K562 (cell line): ENCODE measurements around the gene HMG20B. TPM values are rescaled to one million over a fixed set of nuclear protein-coding genes. Genes with fewer than 3 reads are reported as not detected.

ENCODE experiments used
- ARNT ChIP-seq, 2 experiments: fragments of 450-650 bp; IDR thresholded peaks; 2 replicates each; pipeline ENCODE4 v1.6.1; 2016; ENCODE audit warnings: mild to moderate bottlenecking in 1 of 2
- CCAR2 ChIP-seq: fragments of 200-400 bp; formaldehyde crosslinking; IDR thresholded peaks from 2 replicates; pipeline ENCODE4 v1.6.1; 2017; ENCODE audit warnings: mild to moderate bottlenecking, low read depth, low read length
- CLOCK ChIP-seq: fragments of 250-450 bp; sonication (Bioruptor Pico); IDR thresholded peaks from 2 replicates; pipeline ENCODE4 v1.4.0; 2020; ENCODE audit warnings: mild to moderate bottlenecking, moderate library complexity, borderline replicate concordance
- EHMT2 ChIP-seq: fragments of 450-650 bp; IDR thresholded peaks from 2 replicates; pipeline ENCODE4 v1.6.1; 2018; ENCODE audit warnings: antibody characterized with exemption
- ELF4 ChIP-seq: fragments of 450-650 bp; formaldehyde crosslinking; IDR thresholded peaks from 2 replicates; pipeline ENCODE4 v1.4.0; 2022; ENCODE audit warnings: missing genetic modification characterization
- HNRNPL ChIP-seq: fragments of 200-400 bp; formaldehyde crosslinking; IDR thresholded peaks from 2 replicates; pipeline ENCODE4 v1.6.1; 2017; ENCODE audit warnings: low read depth, mild to moderate bottlenecking, low read length
- IRF2 ChIP-seq: sonication (generic); formaldehyde crosslinking; IDR thresholded peaks from 2 replicates; pipeline ENCODE4 v1.8.1; 2022; ENCODE audit warnings: mild to moderate bottlenecking, missing genetic modification reagents
- LCOR ChIP-seq: sonication (generic); formaldehyde crosslinking; IDR thresholded peaks from 2 replicates; pipeline ENCODE4 v1.8.0; 2022; ENCODE audit warnings: mild to moderate bottlenecking, missing genetic modification reagents
- MTA3 ChIP-seq: fragments of 450-650 bp; formaldehyde crosslinking; IDR thresholded peaks from 2 replicates; pipeline ENCODE4 v1.6.1; 2017; ENCODE audit warnings: mild to moderate bottlenecking, borderline replicate concordance
- MXI1 ChIP-seq: IDR thresholded peaks from 2 replicates; pipeline ENCODE4 v1.6.1; 2011; ENCODE audit warnings: low read depth, mild to moderate bottlenecking, improper control_type of control experiment, low read length
- PCBP2 ChIP-seq: fragments of 200-400 bp; formaldehyde crosslinking; IDR thresholded peaks from 2 replicates; pipeline ENCODE4 v1.6.1; 2018; ENCODE audit warnings: low read length, low read depth, mild to moderate bottlenecking, moderate library complexity; ENCODE audit not compliant: poor library complexity, severe bottlenecking
- PHF21A ChIP-seq: fragments of 450-650 bp; IDR thresholded peaks from 2 replicates; pipeline ENCODE4 v1.6.1; 2017; ENCODE audit warnings: low read depth, borderline replicate concordance
- PTTG1 ChIP-seq: fragments of 450-650 bp; IDR thresholded peaks from 2 replicates; pipeline ENCODE4 v1.6.1; 2016; ENCODE audit warnings: low read depth, mild to moderate bottlenecking, missing genetic modification characterization, missing compliant biosample characterization
- RREB1 ChIP-seq: fragments of 250-450 bp; sonication (Bioruptor Pico); IDR thresholded peaks from 2 replicates; pipeline ENCODE4 v1.4.0; 2020
- THRB ChIP-seq: fragments of 450-650 bp; formaldehyde crosslinking; conservative IDR thresholded peaks from 2 replicates; pipeline ENCODE4 v1.4.0; 2022; ENCODE audit warnings: mild to moderate bottlenecking, missing genetic modification characterization
- ZNF174 ChIP-seq: fragments of 250-450 bp; sonication (Bioruptor Pico); IDR thresholded peaks from 2 replicates; pipeline ENCODE4 v1.4.0; 2020; ENCODE audit warnings: mild to moderate bottlenecking
- ZNF311 ChIP-seq: fragments of 250-450 bp; sonication (Bioruptor Pico); IDR thresholded peaks from 2 replicates; pipeline ENCODE4 v1.4.0; 2020; ENCODE audit warnings: mild to moderate bottlenecking, moderate library complexity
- ZNF584 ChIP-seq: fragments of 200-800 bp; sonication (Bioruptor generic); IDR thresholded peaks from 2 replicates; pipeline ENCODE4 v1.6.1; 2016; ENCODE audit warnings: low read depth, mild to moderate bottlenecking, missing genetic modification characterization, missing compliant biosample characterization
- polyA plus RNA-seq, 8 experiments: library from polyadenylated mRNA; depleted of rRNA in 4 of 8; stranded (reverse) in 5 of 8; unstranded in 3 of 8; fragments of >200 nt; fragmentation: Nextera tagmentation in 2 of 8; fragmentation: Illumina TruSeq in 1 of 8; extraction: Ambion mirVana in 2 of 8; extraction: Trizol in 1 of 8; gene quantifications; 2 replicates each; pipeline versions ENCODE4 v1.2.1 to v1.2.3, GENCODE V29; 2011 to 2014; ENCODE audit warnings: inconsistent platforms in 1 of 8, missing spikeins in 1 of 8
- total RNA-seq, 7 experiments: library from RNA; depleted of rRNA in 6 of 7; stranded (reverse); fragments of >200 nt in 6 of 7; fragmentation: Illumina TruSeq in 2 of 7; extraction: Trizol in 2 of 7; gene quantifications; 2 replicates each; pipeline versions ENCODE4 v1.2.1 to v1.2.3, GENCODE V29; 2011 to 2021; ENCODE audit warnings: low replicate concordance in 1 of 7

HMG20B gene
- total and polyA plus RNA-seq, 9 of the 15 experiments (the other 6 are each of a cell fraction or from before 2014, with no cell fraction given) = 0.35 to 172 (median 38.6) TPM

- TF ChIP-seq RREB1 (CRISPR knock-in tag) (no peak), ZNF311 (CRISPR knock-in tag) (no peak), PTTG1 (tag) (no peak), MXI1 (peak; percentile 70; the same call in 1 of the 2 replicates), MTA3 (peak; percentile 67), ZNF174 (no peak), EHMT2 (no peak), LCOR (CRISPR knock-in tag) (no peak), THRB (no peak), CLOCK (CRISPR knock-in tag) (no peak), ARNT (IDR thresholded peaks at IDR 0.05) (no peak), CCAR2 (no peak), IRF2 (CRISPR knock-in tag) (no peak), ELF4 (0 out of 2 replicates have a peak, but pooled peaks have one; percentile 17), HNRNPL (peak; percentile 45; the same call in 1 of the 2 replicates), PHF21A (0 out of 2 replicates have a peak, but pooled peaks have one; percentile 32), PCBP2 (no peak), ZNF584 (CRISPR knock-in tag) (no peak)
Observed at GRCh38 chr19:3557461-3558248, 15.1 kb upstream of the HMG20B start, which contains the start of gene MFSD12 (continued).
